ENCODE measurements around the gene CPNE5. TPM values are rescaled to one million over a fixed set of nuclear protein-coding genes. Genes with fewer than 3 reads are reported as not detected.

The CPNE5 gene
- total and polyA plus RNA-seq, 4 experiments from 2014 or later = 0.47 to 2.7 (median 1.3) TPM

GRCh38 chr6:36808634-36809033, 30.6 kb downstream of the CPNE5 start:
- DNase-seq = no peak
- no peak overlapping the region for H3K27ac Mint-ChIP-seq
- H3K36me3 ChIP-seq (ENCODE audit: insufficient read depth, low read length) = no peaks in the 10 kb centered on the region
- no peak overlapping the region for H3K27ac ChIP-seq (ENCODE audit: low read depth, low read length)
- ChIA-PET POLR2A (ENCODE audit: partially characterized antibody) (no interaction called here), CTCF (ENCODE audit: partially characterized antibody) (no interaction called here)
- H3K4me1 ChIP-seq (ENCODE audit: insufficient read depth, low read length) = no peaks in the 10 kb centered on the region
- H3K27me3 Mint-ChIP-seq = peaks cover 3% of the 10 kb centered on the region in 2 donors
- H3K4me3 ChIP-seq (ENCODE audit: low read length in 2 of 2) = no peak overlapping the region
- no peaks in the 10 kb centered on the region for H3K9me3 Mint-ChIP-seq
- no peaks in the 10 kb centered on the region for H3K36me3 Mint-ChIP-seq
- H3K9me3 ChIP-seq (ENCODE audit: control insufficient read depth in 1 of 2, low read length in 2 of 2) = no peaks in the 10 kb centered on the region
- intact Hi-C loops (cut with micrococcal nuclease) = no loop called here
- H3K27me3 ChIP-seq (ENCODE audit: insufficient read depth, low read length) = no peaks in the 10 kb centered on the region
- no peaks in the 10 kb centered on the region for H3K4me1 Mint-ChIP-seq
- no peak overlapping the region for H3K4me3 Mint-ChIP-seq

DNA sequence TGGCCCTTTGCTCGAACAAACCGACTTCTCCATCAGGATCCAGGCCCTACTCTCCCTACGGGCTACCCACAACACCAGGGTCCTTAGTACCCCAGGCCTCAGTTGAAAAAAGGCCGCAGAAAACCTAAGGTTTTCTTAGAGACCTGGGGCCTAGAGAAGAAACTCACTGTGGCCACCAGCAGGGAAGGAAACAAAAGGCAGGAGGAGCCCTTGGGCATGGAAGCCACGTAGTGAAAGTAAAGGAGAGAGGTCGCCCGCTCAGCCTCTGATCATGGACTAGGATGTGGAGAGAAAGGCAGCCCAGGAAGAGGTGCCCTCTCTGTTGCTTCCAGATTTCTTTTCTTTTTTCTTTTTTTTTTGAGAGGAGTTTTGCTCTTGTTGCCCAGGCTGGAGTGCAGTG, 31.5 kb downstream of the CPNE5 start:
- Histone ChIP-seq H3K36me3 (ENCODE audit: insufficient read depth, low read length) (no peaks in the 10 kb centered on the region), H3K27ac (ENCODE audit: low read depth, low read length) (no peak overlapping the region), H3K4me3 (ENCODE audit: low read length in 2 of 2) (no peak overlapping the region), H3K9me3 (ENCODE audit: control insufficient read depth in 1 of 2, low read length in 2 of 2) (no peaks in the 10 kb centered on the region), H3K4me1 (ENCODE audit: insufficient read depth, low read length) (no peaks in the 10 kb centered on the region), H3K27me3 (ENCODE audit: insufficient read depth, low read length) (no peaks in the 10 kb centered on the region)
- Mint-ChIP-seq H3K36me3 (no peaks in the 10 kb centered on the region), H3K27me3 (peaks cover 3% of the 10 kb centered on the region in 2 donors), H3K4me1 (no peaks in the 10 kb centered on the region), H3K27ac (no peak overlapping the region), H3K4me3 (no peak overlapping the region), H3K9me3 (no peaks in the 10 kb centered on the region)
- POLR2A ChIA-PET (ENCODE audit: partially characterized antibody) = no interaction called here
- intact Hi-C loops (cut with micrococcal nuclease) = no loop called here
- CTCF ChIA-PET (ENCODE audit: partially characterized antibody) = no interaction called here
- DNase-seq = no peak

DNA sequence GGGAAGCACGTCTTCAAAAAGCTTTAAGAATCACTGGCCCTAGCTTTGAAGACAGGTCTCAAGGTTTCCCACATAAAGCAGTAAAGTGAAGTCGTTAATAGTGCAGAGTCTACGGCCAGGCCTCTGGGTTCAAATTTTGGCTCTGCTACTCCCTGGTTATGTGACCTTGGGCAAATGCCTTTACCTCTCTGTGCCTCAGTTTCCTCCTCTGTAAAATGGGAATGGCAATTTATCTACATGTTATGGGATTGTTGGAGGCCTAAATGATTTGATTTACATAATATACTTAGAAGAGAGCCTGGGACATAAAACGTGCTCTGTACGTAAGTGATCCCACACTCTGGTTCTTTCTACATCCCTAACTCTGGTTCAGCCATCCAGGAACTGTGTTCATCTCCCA, 32.1 kb downstream of the CPNE5 start:
- H3K27ac ChIP-seq (ENCODE audit: low read depth, low read length) = no peak overlapping the region
- peaks cover 3% of the 10 kb centered on the region in 2 donors for H3K27me3 Mint-ChIP-seq
- H3K36me3 ChIP-seq (ENCODE audit: insufficient read depth, low read length) = no peaks in the 10 kb centered on the region
- no peaks in the 10 kb centered on the region for H3K9me3 ChIP-seq (ENCODE audit: control insufficient read depth in 1 of 2, low read length in 2 of 2)
- no peak overlapping the region for H3K4me3 Mint-ChIP-seq
- no peak overlapping the region for H3K27ac Mint-ChIP-seq
- no peaks in the 10 kb centered on the region for H3K4me1 ChIP-seq (ENCODE audit: insufficient read depth, low read length)
- no peaks in the 10 kb centered on the region for H3K27me3 ChIP-seq (ENCODE audit: insufficient read depth, low read length)
- DNase-seq = no peak
- CTCF ChIA-PET (ENCODE audit: partially characterized antibody) = no interaction called here
- no peaks in the 10 kb centered on the region for H3K36me3 Mint-ChIP-seq
- POLR2A ChIA-PET (ENCODE audit: partially characterized antibody) = no interaction called here
- H3K4me1 Mint-ChIP-seq = no peaks in the 10 kb centered on the region
- no peaks in the 10 kb centered on the region for H3K9me3 Mint-ChIP-seq
- intact Hi-C loops (cut with micrococcal nuclease) = no loop called here
- no peak overlapping the region for H3K4me3 ChIP-seq (ENCODE audit: low read length in 2 of 2)

GRCh38 chr6:36805917-36806316, 33.3 kb downstream of the CPNE5 start:
- no peak for DNase-seq
- no peaks in the 10 kb centered on the region for H3K9me3 Mint-ChIP-seq
- Histone ChIP-seq H3K4me3 (ENCODE audit: low read length in 2 of 2) (no peak overlapping the region), H3K27ac (ENCODE audit: low read depth, low read length) (no peak overlapping the region), H3K27me3 (ENCODE audit: insufficient read depth, low read length) (no peaks in the 10 kb centered on the region), H3K4me1 (ENCODE audit: insufficient read depth, low read length) (no peaks in the 10 kb centered on the region), H3K9me3 (ENCODE audit: control insufficient read depth in 1 of 2, low read length in 2 of 2) (no peaks in the 10 kb centered on the region), H3K36me3 (ENCODE audit: insufficient read depth, low read length) (no peaks in the 10 kb centered on the region)
- CTCF ChIA-PET (ENCODE audit: partially characterized antibody) = no interaction called here
- H3K36me3 Mint-ChIP-seq = no peaks in the 10 kb centered on the region
- H3K27me3 Mint-ChIP-seq = peaks cover 3% of the 10 kb centered on the region in 2 donors
- no peaks in the 10 kb centered on the region for H3K4me1 Mint-ChIP-seq
- no peak overlapping the region for H3K4me3 Mint-ChIP-seq
- POLR2A ChIA-PET (ENCODE audit: partially characterized antibody) = no interaction called here
- intact Hi-C loops (cut with micrococcal nuclease) = no loop called here
- H3K27ac Mint-ChIP-seq = no peak overlapping the region

GRCh38 chr6:36805096-36805797, 34.0 kb downstream of the CPNE5 start:
- Histone ChIP-seq H3K9me3 (ENCODE audit: control insufficient read depth in 1 of 2, low read length in 2 of 2) (no peaks in the 10 kb centered on the region), H3K4me3 (ENCODE audit: low read length in 2 of 2) (no peak overlapping the region), H3K4me1 (ENCODE audit: insufficient read depth, low read length) (no peaks in the 10 kb centered on the region), H3K27me3 (ENCODE audit: insufficient read depth, low read length) (no peaks in the 10 kb centered on the region), H3K36me3 (ENCODE audit: insufficient read depth, low read length) (no peaks in the 10 kb centered on the region), H3K27ac (ENCODE audit: low read depth, low read length) (no peak overlapping the region)
- no peaks in the 10 kb centered on the region for H3K36me3 Mint-ChIP-seq
- no peak overlapping the region for H3K27ac Mint-ChIP-seq
- no peaks in the 10 kb centered on the region for H3K4me1 Mint-ChIP-seq
- no peaks in the 10 kb centered on the region for H3K9me3 Mint-ChIP-seq
- peaks cover 3% of the 10 kb centered on the region in 2 donors for H3K27me3 Mint-ChIP-seq
- DNase-seq = no peak
- intact Hi-C loops (cut with micrococcal nuclease) = no loop called here
- H3K4me3 Mint-ChIP-seq = no peak overlapping the region
- ChIA-PET POLR2A (ENCODE audit: partially characterized antibody) (no interaction called here), CTCF (ENCODE audit: partially characterized antibody) (no interaction called here)

GRCh38 chr6:36804563-36804962, 34.7 kb downstream of the CPNE5 start:
- ChIA-PET CTCF (ENCODE audit: partially characterized antibody) (no interaction called here), POLR2A (ENCODE audit: partially characterized antibody) (no interaction called here)
- no peak overlapping the region for H3K4me3 Mint-ChIP-seq
- Histone ChIP-seq H3K27ac (ENCODE audit: low read depth, low read length) (no peak overlapping the region), H3K36me3 (ENCODE audit: insufficient read depth, low read length) (no peaks in the 10 kb centered on the region), H3K9me3 (ENCODE audit: control insufficient read depth in 1 of 2, low read length in 2 of 2) (no peaks in the 10 kb centered on the region), H3K27me3 (ENCODE audit: insufficient read depth, low read length) (no peaks in the 10 kb centered on the region), H3K4me1 (ENCODE audit: insufficient read depth, low read length) (no peaks in the 10 kb centered on the region), H3K4me3 (ENCODE audit: low read length in 2 of 2) (no peak overlapping the region)
- no peaks in the 10 kb centered on the region for H3K36me3 Mint-ChIP-seq
- peaks cover 2 to 3% of the 10 kb centered on the region in 2 donors for H3K27me3 Mint-ChIP-seq
- intact Hi-C loops (cut with micrococcal nuclease) = no loop called here
- no peak for DNase-seq
- H3K27ac Mint-ChIP-seq = no peak overlapping the region
- no peaks in the 10 kb centered on the region for H3K4me1 Mint-ChIP-seq
- H3K9me3 Mint-ChIP-seq = no peaks in the 10 kb centered on the region

DNA sequence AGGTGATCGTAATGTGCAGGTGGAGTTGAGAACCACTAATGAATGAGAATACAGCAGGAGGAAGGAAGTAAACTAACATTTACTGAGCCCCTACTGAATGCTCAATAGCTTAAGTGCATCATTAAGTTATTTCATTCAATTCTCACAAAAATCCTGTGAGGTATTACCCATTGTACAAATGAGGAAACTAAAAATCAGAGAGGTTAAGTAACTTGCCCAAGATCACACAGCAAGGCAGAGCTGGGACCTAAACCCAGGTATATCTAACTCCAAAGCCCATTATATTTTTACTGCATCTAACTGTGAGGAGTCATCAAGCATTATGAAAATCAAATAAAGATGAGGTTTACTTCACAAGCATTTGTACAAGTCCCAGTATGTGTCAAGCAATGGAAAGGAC, 35.3 kb downstream of the CPNE5 start:
- ChIA-PET POLR2A (ENCODE audit: partially characterized antibody) (no interaction called here), CTCF (ENCODE audit: partially characterized antibody) (no interaction called here)
- Histone ChIP-seq H3K4me3 (ENCODE audit: low read length in 2 of 2) (no peak overlapping the region), H3K27me3 (ENCODE audit: insufficient read depth, low read length) (no peaks in the 10 kb centered on the region), H3K4me1 (ENCODE audit: insufficient read depth, low read length) (no peaks in the 10 kb centered on the region), H3K9me3 (ENCODE audit: control insufficient read depth in 1 of 2, low read length in 2 of 2) (no peaks in the 10 kb centered on the region), H3K36me3 (ENCODE audit: insufficient read depth, low read length) (no peaks in the 10 kb centered on the region), H3K27ac (ENCODE audit: low read depth, low read length) (no peak overlapping the region)
- no peak for DNase-seq
- Mint-ChIP-seq H3K4me3 (no peak overlapping the region), H3K36me3 (no peaks in the 10 kb centered on the region), H3K4me1 (no peaks in the 10 kb centered on the region), H3K27me3 (peaks cover 2 to 3% of the 10 kb centered on the region in 2 donors), H3K27ac (no peak overlapping the region), H3K9me3 (no peaks in the 10 kb centered on the region)
- intact Hi-C loops (cut with micrococcal nuclease) = no loop called here

- Histone ChIP-seq H3K4me1 (ENCODE audit: insufficient read depth, low read length) (no peaks in the 10 kb centered on the region), H3K36me3 (ENCODE audit: insufficient read depth, low read length) (no peaks in the 10 kb centered on the region), H3K27ac (ENCODE audit: low read depth, low read length) (no peak overlapping the region), H3K4me3 (ENCODE audit: low read length in 2 of 2) (no peak overlapping the region), H3K9me3 (ENCODE audit: control insufficient read depth in 1 of 2, low read length in 2 of 2) (no peaks in the 10 kb centered on the region), H3K27me3 (ENCODE audit: insufficient read depth, low read length) (no peaks in the 10 kb centered on the region)
- ChIA-PET CTCF (ENCODE audit: partially characterized antibody) (no interaction called here), POLR2A (ENCODE audit: partially characterized antibody) (no interaction called here)
- Mint-ChIP-seq H3K9me3 (no peaks in the 10 kb centered on the region), H3K27ac (peak overlapping the region in 1 of 7 donors; percentile 13), H3K4me1 (no peaks in the 10 kb centered on the region), H3K27me3 (peaks cover 2% of the 10 kb centered on the region in 2 donors), H3K4me3 (no peak overlapping the region), H3K36me3 (no peaks in the 10 kb centered on the region)
- DNase-seq = no peak
- intact Hi-C loops (cut with micrococcal nuclease) = no loop called here
Measured at GRCh38 chr6:36803482-36803881, 35.8 kb downstream of the CPNE5 start.
